ENCODE data around the gene PTTG1IP2. TPM values are rescaled to one million over a fixed set of nuclear protein-coding genes. Genes with fewer than 3 reads are reported as not detected.
"Not testable (repeated sequence)": the region's sequence is repeated elsewhere in the genome, so short reads cannot be mapped to it uniquely, and the experiment has no call there.

Gene PTTG1IP2
- total RNA-seq, 1 donor from 2014 or later = not detected

- no peak overlapping the region for H3K27ac Mint-ChIP-seq
- no peaks in the 10 kb centered on the region for H3K36me3 Mint-ChIP-seq
- peaks cover 1% of the 10 kb centered on the region for H3K27me3 Mint-ChIP-seq (ENCODE audit: low read depth)
- H3K4me3 Mint-ChIP-seq = no peak overlapping the region
- H3K9me3 Mint-ChIP-seq = peaks cover 9% of the 10 kb centered on the region
- no peak for TF ChIP-seq CTCF (IDR thresholded peaks at IDR 0.05; ENCODE audit: unreplicated experiment)
- peaks cover 6% of the 10 kb centered on the region for H3K4me1 Mint-ChIP-seq
- no peak for DNase-seq (ENCODE audit: low spot score in 2 of 2, unreplicated experiment in 2 of 2)
Observed at GRCh38 chr7:90453931-90454330, 15.5 kb upstream of the PTTG1IP2 start.

GRCh38 chr7:90455163-90456030 lies 14.0 kb upstream of the PTTG1IP2 start:
- H3K27me3 Mint-ChIP-seq (ENCODE audit: low read depth) = peaks cover 1% of the 10 kb centered on the region
- no peak overlapping the region for H3K27ac Mint-ChIP-seq
- TF ChIP-seq CTCF (IDR thresholded peaks at IDR 0.05; ENCODE audit: unreplicated experiment) = peak; percentile 58
- peaks cover 3% of the 10 kb centered on the region for H3K9me3 Mint-ChIP-seq
- H3K4me3 Mint-ChIP-seq = peak overlapping the region; percentile 60
- peaks cover 6% of the 10 kb centered on the region for H3K4me1 Mint-ChIP-seq
- DNase-seq (ENCODE audit: low spot score in 2 of 2, unreplicated experiment in 2 of 2) = no peak
- H3K36me3 Mint-ChIP-seq = no peaks in the 10 kb centered on the region

GRCh38 chr7:90458104-90458503 lies 11.3 kb upstream of the PTTG1IP2 start:
- Mint-ChIP-seq H3K4me3 (no peak overlapping the region), H3K27me3 (ENCODE audit: low read depth) (peaks cover 1% of the 10 kb centered on the region), H3K36me3 (no peaks in the 10 kb centered on the region), H3K27ac (no peak overlapping the region), H3K4me1 (peaks cover 6% of the 10 kb centered on the region), H3K9me3 (peaks cover 3% of the 10 kb centered on the region)
- no peak for TF ChIP-seq CTCF (IDR thresholded peaks at IDR 0.05; ENCODE audit: unreplicated experiment)
- DNase-seq (ENCODE audit: low spot score in 2 of 2, unreplicated experiment in 2 of 2) = no peak

- H3K9me3 Mint-ChIP-seq = peaks cover 13% of the 10 kb centered on the region
- no peak for TF ChIP-seq CTCF (IDR thresholded peaks at IDR 0.05; ENCODE audit: unreplicated experiment)
- H3K4me3 Mint-ChIP-seq = no peak overlapping the region
- peaks cover 1% of the 10 kb centered on the region for H3K27me3 Mint-ChIP-seq (ENCODE audit: low read depth)
- no peak for DNase-seq (ENCODE audit: low spot score in 2 of 2, unreplicated experiment in 2 of 2)
- peaks cover 6% of the 10 kb centered on the region for H3K4me1 Mint-ChIP-seq
- peaks cover 4% of the 10 kb centered on the region for H3K36me3 Mint-ChIP-seq
- H3K27ac Mint-ChIP-seq = no peak overlapping the region
Observed at GRCh38 chr7:90459888-90460287, 9.6 kb upstream of the PTTG1IP2 start.

- Mint-ChIP-seq H3K4me3 (no peak overlapping the region), H3K27me3 (ENCODE audit: low read depth) (no peaks in the 10 kb centered on the region), H3K27ac (no peak overlapping the region), H3K9me3 (peaks cover 25% of the 10 kb centered on the region), H3K36me3 (peaks cover 4% of the 10 kb centered on the region), H3K4me1 (no peaks in the 10 kb centered on the region)
- no peak for DNase-seq (ENCODE audit: low spot score in 2 of 2, unreplicated experiment in 2 of 2)
- no peak for TF ChIP-seq CTCF (IDR thresholded peaks at IDR 0.05; ENCODE audit: unreplicated experiment)
Observed at GRCh38 chr7:90461219-90461618, 8.2 kb upstream of the PTTG1IP2 start.

GRCh38 chr7:90463151-90463628 lies 6.2 kb upstream of the PTTG1IP2 start:
- peaks cover 25% of the 10 kb centered on the region for H3K9me3 Mint-ChIP-seq
- not testable (repeated sequence) for H3K36me3 Mint-ChIP-seq; H3K4me3 Mint-ChIP-seq; H3K27me3 Mint-ChIP-seq (ENCODE audit: low read depth); H3K4me1 Mint-ChIP-seq; H3K27ac Mint-ChIP-seq; DNase-seq (ENCODE audit: low spot score in 2 of 2, unreplicated experiment in 2 of 2)
